ENCODE measurements around the gene ZNF106.

Gene ZNF106

GRCh38 chr15:42367041-42367440 lies 123.9 kb downstream of the ZNF106 start:
- DNase-seq (ENCODE audit: low read depth in 3 of 3), result no peak

GRCh38 chr15:42365921-42366550 lies 124.9 kb downstream of the ZNF106 start:
- DNase-seq (ENCODE audit: low read depth in 3 of 3), result no peak

- no peak for DNase-seq (ENCODE audit: low read depth in 3 of 3)
These were observed 126.4 kb downstream of the ZNF106 start for GRCh38 chr15:42364529-42364928.

GRCh38 chr15:42363942-42364341 lies 127.0 kb downstream of the ZNF106 start:
- no peak for DNase-seq (ENCODE audit: low read depth in 3 of 3)

GRCh38 chr15:42363487-42363886 lies 127.5 kb downstream of the ZNF106 start:
- DNase-seq (ENCODE audit: low read depth in 3 of 3), result no peak
